HG02885 (cell line): ENCODE data around the gene APLN.

ENCODE experiments used
- ATAC-seq: cut with Tn5 transposase; IDR thresholded peaks from one replicate; pipeline ENCODE4 v1.9.1; 2021; ENCODE audit warnings: mild to moderate bottlenecking; ENCODE audit not compliant: unreplicated experiment, poor library complexity

APLN gene

GRCh38 chrX:129642641-129643040, 12.1 kb downstream of the APLN start:
- ATAC-seq = no peak

- ATAC-seq = no peak
Observed at GRCh38 chrX:129641941-129642340, 12.8 kb downstream of the APLN start.

- no peak for ATAC-seq
Observed at GRCh38 chrX:129641469-129641868, 13.3 kb downstream of the APLN start.

DNA sequence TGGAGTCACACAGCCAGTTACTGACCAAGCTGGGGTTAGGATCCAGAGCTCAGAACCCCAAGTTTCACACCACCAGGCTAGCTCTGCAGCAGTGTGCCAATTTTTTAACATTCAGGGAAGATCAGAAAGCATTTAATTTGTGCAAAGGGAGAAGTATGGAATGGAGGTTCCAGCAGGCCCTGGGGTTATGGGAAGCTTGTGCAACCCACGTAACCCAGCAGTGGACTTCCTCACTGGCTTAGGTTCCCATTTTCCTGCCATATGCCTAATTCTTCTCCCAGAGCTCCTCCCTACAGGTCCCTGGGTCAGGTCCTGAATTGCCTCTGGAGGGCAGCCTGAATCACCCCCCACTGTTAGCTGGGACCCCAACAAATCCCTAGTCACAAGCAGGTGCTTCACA, 14.0 kb downstream of the APLN start:
- ATAC-seq = no peak

GRCh38 chrX:129638917-129639316, 15.8 kb downstream of the APLN start:
- ATAC-seq = no peak

DNA sequence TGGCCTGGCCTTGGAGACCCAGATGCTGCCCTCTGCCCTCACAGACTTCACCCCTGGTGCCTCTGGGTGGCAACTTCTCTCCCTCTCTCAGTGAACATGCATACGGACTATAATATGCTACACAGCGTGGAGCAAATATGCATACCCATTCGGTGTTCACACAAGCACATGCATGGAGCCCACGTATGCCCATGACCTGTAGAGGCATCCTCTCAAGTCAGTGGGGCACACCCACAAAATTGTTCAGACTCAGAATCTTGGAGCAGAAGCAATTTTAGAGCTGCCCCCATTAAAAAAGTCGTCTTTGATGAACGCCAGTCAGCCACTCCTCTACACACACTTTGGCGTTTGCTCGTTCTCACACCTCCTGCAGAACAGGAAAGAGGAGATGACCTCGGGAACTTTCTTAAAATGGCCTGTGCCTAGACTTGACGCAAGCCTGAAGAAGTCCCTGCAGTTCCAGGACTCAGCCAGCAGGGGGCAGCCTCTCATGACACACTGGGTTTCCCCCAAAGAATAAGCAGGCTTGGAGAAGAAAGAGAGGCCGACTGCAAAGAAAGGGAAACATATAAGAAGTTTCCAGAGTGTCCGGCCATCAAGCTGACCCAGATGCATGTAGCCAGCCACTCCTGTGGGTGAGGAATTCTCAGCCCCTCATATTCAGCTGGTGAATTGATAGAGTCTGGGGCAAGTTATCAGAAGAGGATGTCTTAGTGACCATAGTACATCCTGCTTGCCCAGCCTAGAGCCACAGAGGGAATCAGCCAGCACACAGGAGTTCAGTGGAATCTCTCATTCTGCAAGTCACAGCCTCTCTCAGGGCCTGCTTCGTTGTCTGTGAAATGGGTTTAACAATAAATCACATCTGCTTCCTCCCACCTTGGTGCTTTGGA, 17.3 kb downstream of the APLN start:
- ATAC-seq = peak; percentile 83

DNA sequence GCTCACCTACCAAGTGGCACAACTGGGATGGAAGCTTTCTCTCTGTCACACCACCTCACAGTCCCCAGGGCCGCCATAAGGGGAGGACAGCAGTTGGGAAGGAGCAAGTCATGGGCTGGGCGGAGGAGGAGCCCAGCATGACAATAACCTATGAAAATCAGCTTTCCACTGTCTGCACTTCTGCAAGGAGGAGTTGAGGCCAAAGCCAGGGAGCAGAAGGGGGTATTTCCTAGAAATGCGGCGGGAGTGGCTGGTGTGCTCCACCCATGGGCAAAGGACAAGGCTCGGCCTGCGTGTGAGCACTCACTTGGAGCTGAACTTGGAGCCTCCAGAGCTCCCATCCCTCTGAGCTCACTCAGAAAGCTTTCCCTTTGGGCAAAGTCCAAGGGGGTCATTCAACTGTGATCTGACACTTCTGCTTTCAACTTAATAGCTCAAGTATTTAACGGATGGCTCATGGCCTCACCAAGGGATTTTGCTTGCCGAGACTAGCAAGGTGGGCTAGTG, 18.5 kb downstream of the APLN start:
- no peak for ATAC-seq

GRCh38 chrX:129634541-129634940, 20.2 kb downstream of the APLN start:
- ATAC-seq = no peak

DNA sequence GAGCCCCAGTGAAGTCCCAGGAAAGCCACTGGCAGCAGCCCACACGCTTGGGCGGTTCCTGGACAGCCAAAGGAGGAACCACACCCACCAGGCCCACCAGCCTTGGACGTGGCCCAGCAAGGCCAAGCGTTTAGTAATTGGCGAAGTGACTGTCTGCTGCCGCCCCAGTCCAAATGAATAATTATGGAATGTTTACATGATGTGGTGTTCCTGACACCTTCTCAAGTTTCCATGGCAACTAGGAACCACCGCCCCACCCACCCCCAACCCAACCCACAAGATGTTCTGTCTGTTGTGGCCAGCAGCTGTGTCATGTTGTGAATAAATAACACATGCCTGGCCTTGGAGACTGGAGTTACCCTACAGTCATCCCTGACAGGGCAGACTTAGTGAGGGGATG, 22.3 kb downstream of the APLN start:
- ATAC-seq = no peak

- ATAC-seq = no peak
Observed at GRCh38 chrX:129631849-129632248, 22.9 kb downstream of the APLN start.

GRCh38 chrX:129629837-129630236, 24.9 kb downstream of the APLN start:
- no peak for ATAC-seq

DNA sequence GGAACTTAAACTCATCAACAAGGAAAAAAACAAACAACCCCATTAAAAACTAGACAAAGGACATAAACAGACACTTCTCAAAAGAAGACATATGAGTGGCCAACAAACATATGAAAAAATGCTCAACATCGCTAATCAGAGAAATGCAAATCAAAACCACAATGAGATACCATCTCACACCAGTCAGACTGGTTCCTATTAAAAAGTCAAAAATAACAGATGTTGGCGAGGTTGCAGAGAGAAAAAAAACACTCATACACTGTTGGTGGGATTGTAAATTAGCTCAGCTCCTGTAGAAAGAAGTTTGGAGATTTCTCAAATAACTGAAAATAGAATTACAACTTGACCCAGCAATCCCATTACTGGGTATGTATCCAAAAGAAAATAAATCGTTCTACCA, 28.7 kb downstream of the APLN start:
- ATAC-seq = no peak

- ATAC-seq = no peak
Observed at GRCh38 chrX:129622757-129623301, 31.9 kb downstream of the APLN start.

- ATAC-seq = no peak
Observed at GRCh38 chrX:129618997-129619396, 35.8 kb downstream of the APLN start.

- no peak for ATAC-seq
Observed at GRCh38 chrX:129617420-129617819, 37.3 kb downstream of the APLN start.

DNA sequence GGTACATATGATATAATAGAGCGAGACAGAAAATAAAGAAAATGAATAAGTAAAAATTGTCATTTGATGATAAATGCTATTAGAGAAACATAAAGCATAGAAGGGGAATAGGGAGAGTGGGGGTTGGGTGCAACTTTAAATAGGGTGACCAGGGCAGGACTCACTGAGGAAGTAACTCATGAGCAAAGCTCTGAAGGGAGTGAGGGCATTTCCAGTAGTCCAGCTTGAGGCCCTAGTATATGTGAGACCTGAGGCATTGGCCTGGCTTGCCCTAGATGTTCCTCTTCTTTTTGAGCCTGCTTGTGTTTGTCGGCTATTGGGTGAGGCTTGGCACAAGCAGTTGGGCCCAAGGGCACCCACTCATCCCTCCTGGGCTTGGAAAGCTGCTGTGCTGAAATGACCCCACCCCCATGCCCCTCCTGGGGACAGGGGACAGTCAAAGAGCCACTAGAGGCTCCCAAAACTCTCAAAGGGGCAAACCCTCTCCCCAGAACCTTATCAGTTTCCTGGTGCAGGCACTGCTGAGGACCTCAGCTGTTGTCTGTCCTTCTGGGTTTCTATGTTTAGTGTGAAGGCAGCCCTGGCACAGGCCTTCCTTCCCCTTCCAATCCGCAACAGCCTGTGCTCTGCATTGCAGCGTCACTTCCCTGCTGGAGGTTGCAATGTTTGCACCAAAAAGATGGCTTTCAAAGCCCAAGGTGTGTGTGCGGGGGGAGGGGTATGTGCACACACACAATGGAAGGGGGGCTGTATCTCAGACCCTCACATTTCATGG, 40.1 kb downstream of the APLN start:
- ATAC-seq = no peak

DNA sequence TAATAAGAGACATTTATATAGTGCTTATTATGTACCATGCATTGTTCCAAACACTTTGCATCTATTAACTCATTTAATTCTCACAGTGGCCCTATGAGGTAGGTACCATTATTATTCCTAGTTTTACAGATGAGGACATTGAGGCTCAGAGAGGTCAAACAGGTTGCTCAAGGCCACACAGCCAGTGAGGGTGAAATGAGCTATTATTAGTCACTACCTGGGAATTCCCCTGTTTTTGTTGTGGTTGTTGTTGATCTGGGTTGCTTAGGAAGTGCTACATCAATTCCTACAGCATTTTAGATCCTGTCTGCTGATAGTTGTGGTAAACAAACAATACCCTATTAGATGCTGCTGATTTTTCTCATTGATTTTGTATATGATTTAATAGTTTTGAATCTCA, 41.2 kb downstream of the APLN start:
- no peak for ATAC-seq

DNA sequence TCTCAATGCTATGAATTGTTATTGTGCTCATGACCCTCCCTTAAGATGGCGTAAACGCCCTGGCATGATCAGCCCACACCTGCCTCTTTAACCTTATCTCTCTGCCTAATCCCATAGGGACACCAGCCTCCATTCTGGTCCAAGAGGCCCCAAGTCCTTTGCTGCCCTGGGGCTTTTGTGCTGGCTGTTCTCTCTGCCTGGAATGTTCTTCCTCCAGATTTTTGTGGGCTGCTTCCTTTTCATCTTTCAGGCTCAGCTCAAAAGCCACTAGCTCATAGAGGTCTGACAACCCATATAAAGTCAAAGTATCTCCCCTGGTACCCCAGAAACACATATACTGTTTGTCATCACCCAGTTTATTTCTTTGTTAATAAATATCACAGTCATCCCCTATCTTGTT, 42.4 kb downstream of the APLN start:
- ATAC-seq = no peak

- ATAC-seq = no peak
Observed at GRCh38 chrX:129609395-129609794, 45.4 kb downstream of the APLN start.

GRCh38 chrX:129608496-129608895, 46.3 kb downstream of the APLN start:
- ATAC-seq = no peak

DNA sequence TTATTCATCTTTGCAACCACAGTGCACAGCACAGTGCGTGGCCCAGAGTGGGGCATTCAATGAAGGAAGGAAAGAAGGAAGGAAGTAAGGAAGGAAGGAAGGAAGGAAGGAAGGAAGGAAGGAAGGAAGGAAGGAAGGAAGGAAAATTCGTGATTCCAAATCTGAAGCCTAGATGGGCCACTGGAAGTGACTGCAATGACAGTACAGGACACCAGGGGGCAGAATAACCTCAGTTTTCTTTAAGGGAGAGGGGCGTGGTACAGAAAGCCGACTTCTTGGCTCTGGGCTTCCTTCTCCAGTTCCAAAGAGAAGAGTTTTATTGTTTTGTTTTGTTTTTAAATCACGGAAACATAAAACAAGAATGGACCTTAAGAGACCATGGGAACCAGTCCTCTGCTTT, 47.8 kb downstream of the APLN start:
- peak; percentile 39 for ATAC-seq
